Stimulated activated CD4-positive, alpha-beta T cell treated with anti-CD3 and anti-CD28 coated beads, Interleukin-4, amount 100 ng/mL, for 1 hour (primary cell): ENCODE data around the gene PRKG1.
"Not testable (repeated sequence)": the region's sequence is repeated elsewhere in the genome, so short reads cannot be mapped to it uniquely, and the experiment has no call there.

ENCODE experiments used
- DNase-seq: peaks from one replicate; pipeline ENCODE4 v3.0.0-alpha.2; 2020

PRKG1 gene

DNA sequence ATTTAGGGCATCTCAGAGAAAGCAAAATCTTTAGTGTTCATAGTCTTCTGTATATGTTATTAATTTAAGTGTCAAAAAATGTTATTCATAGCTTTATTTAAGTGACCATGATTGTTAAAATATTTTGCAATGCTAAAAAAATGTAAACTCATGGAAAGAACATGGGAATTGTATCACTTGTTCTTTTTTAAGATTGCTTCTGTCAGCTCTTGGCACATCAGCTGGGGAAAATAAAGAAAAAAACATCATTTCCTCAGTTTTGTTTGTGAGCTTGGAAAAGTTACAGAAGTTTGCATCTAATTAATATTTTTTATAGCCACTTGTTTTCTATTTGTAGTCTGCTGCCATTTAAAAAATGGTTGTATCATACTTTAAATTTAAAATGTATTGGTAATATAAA, 911.0 kb downstream of the PRKG1 start:
- DNase-seq = no peak

DNA sequence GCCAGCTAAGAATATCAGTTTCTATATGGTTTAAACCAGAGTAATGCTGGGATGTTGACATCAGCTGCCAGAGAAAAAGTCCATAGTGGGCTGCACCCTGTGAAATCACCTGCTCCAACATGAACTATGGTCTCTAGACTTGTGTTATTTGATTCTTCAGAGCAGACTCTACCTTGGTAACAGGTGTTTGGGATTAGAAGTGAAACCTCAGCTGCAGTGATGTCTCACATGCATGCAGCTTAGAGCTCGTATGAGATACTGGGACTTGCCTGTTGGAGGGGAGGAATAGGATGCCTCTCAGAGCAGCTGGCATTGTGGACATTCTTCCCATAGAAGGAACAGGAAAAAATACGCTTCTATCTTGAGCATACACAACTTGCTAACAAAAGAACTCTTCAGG, 912.2 kb downstream of the PRKG1 start:
- DNase-seq = no peak

DNA sequence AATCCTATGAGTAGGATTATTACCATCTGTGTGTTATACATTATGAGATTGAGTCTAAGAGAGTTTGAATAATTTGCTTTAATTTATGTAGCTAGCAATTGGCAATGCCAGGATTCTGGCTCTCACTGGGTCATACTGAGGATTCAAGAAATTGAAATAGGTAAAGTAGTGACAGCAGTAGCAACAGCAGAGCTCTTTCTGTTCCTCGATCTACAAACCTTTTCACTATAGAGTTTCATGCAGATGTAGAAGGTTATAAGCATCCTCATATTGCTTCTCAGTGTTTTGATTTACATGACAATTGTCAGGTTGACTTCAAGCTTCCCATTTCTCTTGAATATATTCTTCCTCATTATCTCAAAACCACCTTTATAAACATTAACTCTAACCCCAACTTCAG, 919.2 kb downstream of the PRKG1 start:
- DNase-seq = no peak

DNA sequence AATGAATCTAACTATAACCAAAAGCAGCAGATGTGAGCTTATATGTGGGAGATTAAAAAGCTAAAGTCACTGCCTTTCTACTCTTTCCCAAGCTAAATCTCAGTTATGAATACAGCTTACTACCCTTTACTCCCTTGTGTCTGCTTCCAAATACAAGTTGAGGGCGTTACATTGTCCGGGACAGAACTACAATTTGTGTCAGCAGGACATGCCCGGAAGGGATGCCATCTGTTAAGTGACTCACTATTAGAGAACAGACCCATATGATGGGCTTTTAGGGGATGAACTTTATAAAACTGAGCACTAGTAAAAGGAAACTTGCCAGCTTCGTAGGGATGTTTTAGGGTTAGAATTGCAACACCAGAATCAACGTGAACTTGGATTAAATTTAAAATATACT, 924.8 kb downstream of the PRKG1 start:
- DNase-seq = no peak

GRCh38 chr10:52004342-52004949, 930.2 kb downstream of the PRKG1 start:
- DNase-seq = no peak

- no peak for DNase-seq
These were observed 932.8 kb downstream of the PRKG1 start for GRCh38 chr10:52007091-52007490.

- no peak for DNase-seq
These were observed 936.8 kb downstream of the PRKG1 start for GRCh38 chr10:52011118-52011517.

DNA sequence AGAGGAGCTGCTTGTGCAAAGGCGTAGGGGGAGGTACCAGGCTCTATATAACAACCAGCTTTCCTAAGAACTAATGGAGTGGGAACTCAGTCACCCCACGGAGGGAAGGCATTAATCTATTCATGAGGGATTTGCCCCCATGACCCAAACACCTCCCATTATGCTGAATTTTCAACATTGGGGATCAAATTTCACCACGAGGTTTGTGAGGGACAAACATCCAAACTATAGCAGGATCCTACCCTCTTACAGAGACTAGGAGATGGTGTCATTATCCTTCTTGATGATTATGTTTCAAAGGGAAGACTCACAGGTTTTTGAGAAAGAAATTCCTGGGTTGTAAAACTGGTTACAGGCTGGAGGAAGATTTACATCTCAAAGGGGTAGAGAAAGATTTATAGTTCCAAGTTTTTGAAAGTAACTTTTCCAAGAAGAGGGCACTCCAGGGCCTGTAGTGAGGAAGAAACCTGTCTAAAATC, 944.8 kb downstream of the PRKG1 start:
- DNase-seq = no peak

GRCh38 chr10:52019656-52020055, 945.4 kb downstream of the PRKG1 start:
- DNase-seq = no peak

- DNase-seq = no peak
These were observed 945.9 kb downstream of the PRKG1 start for GRCh38 chr10:52020173-52020572.

DNA sequence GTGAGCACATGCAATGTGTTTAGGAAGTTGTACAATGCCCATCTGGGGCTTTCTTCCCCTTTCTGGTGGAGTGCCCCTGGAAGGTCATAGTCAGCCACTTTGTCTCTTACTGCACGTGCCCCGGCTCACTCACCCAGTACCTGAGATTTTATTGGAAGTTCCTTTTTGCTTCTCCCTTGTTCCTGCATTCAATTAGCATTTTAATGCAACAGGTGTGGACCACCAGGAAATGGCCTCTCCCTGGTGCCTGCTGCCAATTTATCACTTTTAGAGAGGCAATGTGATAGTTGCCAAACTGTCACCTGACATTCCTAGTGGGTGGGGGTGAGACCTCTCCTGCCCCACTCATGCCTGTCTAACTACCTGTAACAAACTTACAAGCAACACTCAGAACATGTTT, 946.4 kb downstream of the PRKG1 start:
- no peak for DNase-seq

DNA sequence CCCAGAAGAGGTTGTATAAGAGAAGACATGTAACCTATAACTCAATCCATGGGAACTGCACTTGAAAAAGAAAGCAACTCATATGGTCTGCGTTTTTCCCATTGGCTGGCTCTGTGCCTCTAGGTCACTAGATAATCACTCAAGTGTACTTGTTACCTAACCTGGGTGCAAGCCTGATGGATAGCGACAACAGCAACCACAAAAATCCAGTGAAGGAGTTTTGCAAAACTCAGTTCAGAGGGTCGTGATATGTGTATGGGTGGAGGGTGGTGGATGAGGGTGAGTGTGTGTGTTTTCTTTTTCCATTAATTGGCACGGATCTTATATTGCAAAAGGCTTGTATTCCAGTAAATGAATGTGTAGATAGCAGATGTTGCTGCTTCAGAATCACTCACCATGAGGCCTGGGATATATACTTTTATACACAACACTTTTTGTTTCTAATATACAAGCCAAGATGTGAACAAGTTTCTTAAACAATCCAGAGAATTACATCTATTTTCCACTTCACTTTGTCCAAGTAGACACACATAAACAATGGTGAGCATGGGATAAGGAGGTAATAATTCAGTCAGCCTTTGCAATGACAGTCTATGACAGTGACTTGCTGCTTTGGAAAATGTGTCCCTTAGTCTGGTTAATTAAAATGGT, 952.9 kb downstream of the PRKG1 start:
- no peak for DNase-seq

DNA sequence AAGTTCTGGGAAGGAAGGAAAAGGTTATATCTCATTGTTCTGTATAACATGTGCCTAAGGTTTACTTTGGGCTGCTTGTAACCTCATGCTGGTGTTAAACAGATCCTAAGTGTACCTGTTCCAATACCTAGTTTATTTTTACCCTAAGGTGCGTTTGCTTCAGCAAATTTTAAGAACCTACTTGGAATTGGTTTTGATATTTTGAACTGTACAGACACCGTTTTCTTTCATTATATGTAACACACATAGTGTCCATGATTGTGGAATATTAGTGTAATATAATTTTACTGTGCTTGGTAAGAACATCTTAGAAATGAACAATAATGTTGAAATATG, 954.2 kb downstream of the PRKG1 start:
- no peak for DNase-seq

DNA sequence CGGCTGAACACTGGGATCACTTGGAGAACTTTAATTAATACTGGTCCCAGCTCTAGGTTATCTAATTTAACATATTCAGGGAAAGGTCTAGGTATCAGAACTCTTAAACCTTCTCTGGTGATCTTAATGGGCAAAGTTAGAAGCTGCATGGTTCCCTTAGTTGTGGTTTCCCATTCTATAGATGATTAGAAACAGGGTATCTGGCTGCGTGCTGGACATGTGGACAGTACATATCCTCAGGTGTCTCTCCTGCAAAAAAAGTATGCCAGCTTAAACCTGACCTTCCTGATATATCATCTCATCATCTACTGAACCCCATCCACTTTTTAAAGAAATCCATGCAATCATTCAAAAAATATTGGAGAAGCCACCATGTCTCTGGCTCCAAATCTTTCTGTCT, 955.3 kb downstream of the PRKG1 start:
- no peak for DNase-seq

GRCh38 chr10:52030051-52030790, 955.9 kb downstream of the PRKG1 start:
- no peak for DNase-seq

DNA sequence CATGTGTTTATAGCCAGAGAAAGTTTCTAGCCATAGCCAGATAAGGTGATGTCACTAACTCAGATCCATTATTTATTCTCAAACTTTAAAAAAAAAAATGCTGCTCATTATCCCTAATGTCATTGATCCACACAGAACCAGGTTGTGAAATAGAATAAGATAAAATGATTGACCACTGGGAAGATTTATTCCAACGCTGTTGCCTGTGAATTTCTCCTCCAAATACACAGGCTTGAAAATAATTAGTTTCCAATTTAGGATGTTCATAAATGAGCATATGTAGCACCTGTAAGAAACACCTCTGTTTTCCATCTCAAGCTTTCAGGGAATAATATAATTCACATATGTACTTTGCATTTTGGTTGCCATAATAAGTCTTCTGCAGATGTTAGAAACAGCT, 956.7 kb downstream of the PRKG1 start:
- no peak for DNase-seq

DNA sequence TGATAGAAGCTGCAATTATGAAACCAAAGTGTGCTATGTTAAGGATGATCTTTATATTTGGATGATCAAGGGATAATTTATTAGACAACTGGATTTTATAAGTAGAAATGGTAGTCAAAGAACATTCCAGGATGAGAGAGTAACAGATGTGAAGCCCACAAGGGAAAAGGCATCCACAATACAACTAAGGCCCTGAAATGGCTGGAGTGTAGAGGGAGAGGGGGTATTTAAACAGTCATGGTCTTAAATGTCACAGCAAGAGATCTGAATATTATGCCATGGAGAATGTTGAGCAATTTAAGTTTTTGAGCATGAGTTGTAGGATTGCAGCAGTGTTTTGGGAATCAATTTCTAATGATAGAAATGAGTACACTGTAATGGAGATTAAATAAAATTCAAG, 957.5 kb downstream of the PRKG1 start:
- DNase-seq = no peak

DNA sequence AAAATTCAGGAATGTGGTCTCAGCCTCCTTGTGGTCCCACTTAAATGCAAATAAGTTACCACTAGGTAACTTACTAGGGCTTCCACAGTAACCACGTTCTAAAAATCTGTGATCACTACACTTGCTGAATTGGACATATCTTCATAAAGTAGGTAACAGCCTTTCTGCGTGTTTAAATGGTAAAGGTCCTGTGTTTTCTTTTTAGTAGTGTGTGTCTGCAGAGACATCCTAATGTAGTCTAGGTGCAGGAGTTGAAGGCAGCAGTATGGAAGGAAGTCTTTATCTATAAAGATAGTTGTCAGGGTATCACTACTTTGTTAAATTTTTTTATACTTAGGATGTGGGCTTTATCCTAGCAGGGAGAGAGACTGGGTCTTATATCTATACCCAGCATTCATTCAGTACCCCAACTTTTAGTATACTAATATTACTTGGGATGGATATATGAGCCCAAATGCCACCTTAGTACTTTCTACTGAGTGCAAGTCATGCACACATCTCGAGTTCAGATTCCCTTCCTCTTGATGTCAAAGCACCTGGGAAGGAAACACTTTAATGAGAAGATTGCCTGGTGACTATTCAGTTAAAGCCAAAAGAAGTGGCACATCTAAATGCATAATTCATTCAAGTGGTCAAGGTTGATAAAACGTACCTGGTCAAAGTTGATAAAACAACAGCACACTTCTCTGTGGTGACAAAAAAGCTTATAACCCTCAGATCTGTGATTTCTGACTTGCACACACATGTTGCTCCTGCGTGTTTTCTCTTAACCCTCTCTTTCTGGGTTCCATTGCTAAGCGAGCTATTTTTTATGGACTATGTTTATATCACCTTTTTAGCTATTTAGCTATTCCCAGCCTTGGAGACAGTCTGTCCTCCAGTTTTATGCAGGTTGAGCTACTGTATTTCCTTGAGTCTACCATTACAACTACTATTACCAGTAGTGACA, 958.7 kb downstream of the PRKG1 start:
- no peak for DNase-seq

- not testable (repeated sequence) for DNase-seq
These were observed 964.9 kb downstream of the PRKG1 start for GRCh38 chr10:52039002-52039793.

GRCh38 chr10:52040486-52040885, 966.2 kb downstream of the PRKG1 start:
- no peak for DNase-seq

- DNase-seq = no peak
These were observed 969.5 kb downstream of the PRKG1 start for GRCh38 chr10:52043811-52044210.

GRCh38 chr10:52048051-52048450, 973.8 kb downstream of the PRKG1 start:
- DNase-seq = no peak
